ENCODE measurements around the gene MTRF1. TPM values are rescaled to one million over a fixed set of nuclear protein-coding genes. Genes with fewer than 3 reads are reported as not detected.

MTRF1 gene, protein sequence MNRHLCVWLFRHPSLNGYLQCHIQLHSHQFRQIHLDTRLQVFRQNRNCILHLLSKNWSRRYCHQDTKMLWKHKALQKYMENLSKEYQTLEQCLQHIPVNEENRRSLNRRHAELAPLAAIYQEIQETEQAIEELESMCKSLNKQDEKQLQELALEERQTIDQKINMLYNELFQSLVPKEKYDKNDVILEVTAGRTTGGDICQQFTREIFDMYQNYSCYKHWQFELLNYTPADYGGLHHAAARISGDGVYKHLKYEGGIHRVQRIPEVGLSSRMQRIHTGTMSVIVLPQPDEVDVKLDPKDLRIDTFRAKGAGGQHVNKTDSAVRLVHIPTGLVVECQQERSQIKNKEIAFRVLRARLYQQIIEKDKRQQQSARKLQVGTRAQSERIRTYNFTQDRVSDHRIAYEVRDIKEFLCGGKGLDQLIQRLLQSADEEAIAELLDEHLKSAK
- 10 to 100 TPM; 21.7 to 38.2 (median 30.9) TPM for total RNA-seq
- polyA plus RNA-seq = 10 to 100 TPM; 11.8 to 16.6 TPM
- total RNA-seq = 36.1 reads per million, percentile 64 among the genes with 10 or more reads in this experiment

DNA sequence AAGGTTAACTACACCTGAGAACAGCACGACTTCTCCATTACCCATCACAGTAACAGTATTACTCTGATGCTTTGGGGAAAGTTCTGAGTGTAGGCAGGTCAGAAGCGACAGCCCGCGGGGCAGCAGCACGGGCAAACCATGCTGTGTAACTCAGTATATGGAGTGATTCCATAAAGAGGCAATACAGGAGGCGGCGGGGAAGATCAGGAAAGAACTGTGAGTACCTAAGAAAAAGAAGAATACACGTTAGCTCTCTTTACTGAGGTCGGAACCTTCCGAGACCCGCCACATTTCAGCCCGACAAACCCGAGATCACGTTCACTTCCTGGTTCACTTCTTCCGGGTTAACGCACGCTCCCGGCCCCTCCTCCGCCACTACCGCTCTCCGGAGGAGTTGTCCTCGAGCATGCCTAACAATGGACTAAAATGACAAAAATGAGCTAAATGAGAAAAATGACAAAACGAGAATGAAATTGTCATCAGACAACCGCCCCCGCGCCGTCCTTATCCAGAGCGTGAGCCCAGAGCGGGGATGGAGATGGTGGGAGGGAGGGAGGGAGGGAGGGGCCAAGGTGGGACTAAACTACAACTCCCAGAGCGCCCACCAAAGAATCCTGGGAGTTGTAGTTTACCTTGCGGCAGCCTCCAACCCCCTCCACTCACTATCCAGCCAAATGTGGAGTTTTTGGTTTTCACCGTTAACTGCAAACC lies at the start of gene MTRF1:
Gene MTRF1, minus strand, starts transcription at position 316 of the 711 bp plus-strand sequence. CDS start 2,669 bp downstream, outside the sequence.
- intact Hi-C loops (cut with micrococcal nuclease) = loop anchor here (1.0 to 5.0 kb wide), 15 partner anchors 8 to 1608 kb away; partner anchors contain the start of genes KBTBD6 (in 2 of the 2), KBTBD7 (in 2 of the 2), NAA16 (in 2 of the 2) and VWA8 (in 2 of the 2)
- Mint-ChIP-seq H3K4me3 (peak within 1 kb of the TSS; percentile 84 to 100 (median 96)), H3K27ac (peak within 1 kb of the TSS; percentile 92 to 99 (median 96)), H3K36me3 (peaks cover 0 to 23% (median 13%) of the 10 kb centered on the region in 5 donors), H3K27me3 (no peaks in the 10 kb centered on the region), H3K9me3 (peaks cover 0 to 8% (median 3%) of the 10 kb centered on the region in 11 donors), H3K4me1 (peaks cover 10 to 61% (median 28%) of the 10 kb centered on the region in 7 donors)
- CTCF ChIA-PET = no interaction called here
- peak; percentile 70 to 91 (median 88) for DNase-seq
- peak; percentile 94 for ATAC-seq
- peaks cover 0 to 3% of the 10 kb centered on the region in 2 donors for H3K4me1 ChIP-seq (ENCODE audit: control insufficient read depth in 2 of 2, insufficient read depth in 2 of 2, low read length in 2 of 2)
- peaks cover 0 to 2% (median 0%) of the 10 kb centered on the region in 3 experiments for H3K9me3 ChIP-seq (ENCODE audit: control insufficient read depth in 2 of 3, low read length in 3 of 3)
- POLR2A ChIA-PET = interaction anchor here (0.7 to 5.8 kb wide), 12 partner anchors 8 to 808 kb away, joined by 3 to 42 read pairs (median 4); partner anchors contain the start of gene NAA16
- H3K27me3 ChIP-seq (ENCODE audit: control insufficient read depth in 2 of 2, insufficient read depth in 2 of 2, low read length in 2 of 2) = no peaks in the 10 kb centered on the region
- peak within 1 kb of the TSS; percentile 79 for H3K27ac ChIP-seq (ENCODE audit: low read depth, low read length)
- peak within 1 kb of the TSS; percentile 76 for H3K4me3 ChIP-seq (ENCODE audit: low read length)
- peaks cover 0 to 11% (median 5%) of the 10 kb centered on the region in 3 experiments for H3K36me3 ChIP-seq (ENCODE audit: control insufficient read depth in 2 of 3, insufficient read depth in 3 of 3, low read length in 3 of 3)

DNA sequence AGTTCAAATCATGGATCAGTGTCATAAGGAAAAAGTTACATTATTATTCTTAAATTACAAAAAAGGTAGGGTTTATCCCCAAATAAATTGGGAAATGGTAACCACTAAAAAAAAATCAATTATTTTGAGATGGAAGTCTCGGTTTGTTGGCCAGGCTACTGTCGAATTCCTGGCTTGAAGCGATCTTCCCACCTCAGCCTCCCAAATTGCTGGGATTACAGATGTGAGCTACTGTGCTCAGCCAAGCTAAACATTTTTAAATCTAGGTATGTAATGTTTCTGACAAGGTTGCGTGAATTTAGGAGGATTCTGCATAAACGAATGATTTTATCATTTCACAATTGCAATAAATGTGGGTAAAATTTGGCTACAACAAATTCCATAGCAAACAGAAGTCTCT lies 49.7 kb upstream of the MTRF1 start:
- Histone ChIP-seq H3K27me3 (ENCODE audit: control insufficient read depth in 2 of 2, insufficient read depth in 2 of 2, low read length in 2 of 2) (no peaks in the 10 kb centered on the region), H3K4me1 (ENCODE audit: control insufficient read depth in 2 of 2, insufficient read depth in 2 of 2, low read length in 2 of 2) (peaks cover 29 to 33% of the 10 kb centered on the region in 2 donors), H3K36me3 (ENCODE audit: control insufficient read depth in 2 of 3, insufficient read depth in 3 of 3, low read length in 3 of 3) (peaks cover 0 to 14% (median 0%) of the 10 kb centered on the region in 3 experiments), H3K9me3 (ENCODE audit: control insufficient read depth in 2 of 3, low read length in 3 of 3) (no peaks in the 10 kb centered on the region), H3K27ac (ENCODE audit: low read depth, low read length) (peak overlapping the region; percentile 91), H3K4me3 (ENCODE audit: low read length) (peak overlapping the region; percentile 42)
- Mint-ChIP-seq H3K36me3 (peaks cover 0 to 15% (median 10%) of the 10 kb centered on the region in 5 donors), H3K4me1 (peaks cover 20 to 67% (median 51%) of the 10 kb centered on the region in 7 donors), H3K4me3 (peak overlapping the region; percentile 45 to 99 (median 97)), H3K27ac (peak overlapping the region in 7 of 9 donors; percentile 22 to 94 (median 66)), H3K9me3 (peaks cover 0 to 5% (median 0%) of the 10 kb centered on the region in 11 donors), H3K27me3 (no peaks in the 10 kb centered on the region)
- CTCF ChIA-PET = no interaction called here
- intact Hi-C loops (cut with micrococcal nuclease) = loop anchor here (1.0 to 5.0 kb wide), 8 partner anchors 8 to 958 kb away; partner anchors contain the start of gene RGCC (in 1 of the 2)
- DNase-seq (no peak), ATAC-seq (no peak)
- POLR2A ChIA-PET = interaction anchor here (0.7 to 2.5 kb wide), 5 partner anchors 11 to 146 kb away, joined by 3 to 12 read pairs (median 7); no protein-coding TSS in a partner anchor

DNA sequence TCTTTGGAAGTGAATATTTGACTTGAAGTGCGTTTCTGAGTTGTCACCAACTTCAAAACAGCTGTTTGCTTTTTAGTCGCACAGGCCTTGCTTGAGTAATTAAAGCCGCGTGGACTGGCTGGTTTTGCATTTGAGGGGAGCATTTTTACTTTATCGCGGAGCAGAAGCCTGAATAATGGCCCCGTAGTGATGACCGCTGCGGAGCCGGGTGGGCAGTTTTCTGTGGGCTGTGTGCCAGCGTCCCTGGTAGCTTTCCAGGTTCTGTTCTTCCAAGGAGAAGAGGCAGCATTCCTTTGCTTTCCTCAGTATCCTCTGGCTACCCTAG lies 48.8 kb upstream of the MTRF1 start:
- Histone ChIP-seq H3K9me3 (ENCODE audit: control insufficient read depth in 2 of 3, low read length in 3 of 3) (no peaks in the 10 kb centered on the region), H3K4me3 (ENCODE audit: low read length) (peak overlapping the region; percentile 97), H3K36me3 (ENCODE audit: control insufficient read depth in 2 of 3, insufficient read depth in 3 of 3, low read length in 3 of 3) (peaks cover 0 to 14% (median 0%) of the 10 kb centered on the region in 3 experiments), H3K27me3 (ENCODE audit: control insufficient read depth in 2 of 2, insufficient read depth in 2 of 2, low read length in 2 of 2) (no peaks in the 10 kb centered on the region), H3K4me1 (ENCODE audit: control insufficient read depth in 2 of 2, insufficient read depth in 2 of 2, low read length in 2 of 2) (peaks cover 27 to 29% of the 10 kb centered on the region in 2 donors), H3K27ac (ENCODE audit: low read depth, low read length) (peak overlapping the region; percentile 91)
- ATAC-seq (no peak), DNase-seq (peak in 1 of 9 donors; percentile 33)
- no peaks in the 10 kb centered on the region for H3K27me3 Mint-ChIP-seq
- peak overlapping the region; percentile 80 to 99 (median 98) for H3K4me3 Mint-ChIP-seq
- H3K4me1 Mint-ChIP-seq = peaks cover 15 to 58% (median 47%) of the 10 kb centered on the region in 7 donors
- peak overlapping the region; percentile 76 to 96 (median 94) for H3K27ac Mint-ChIP-seq
- intact Hi-C loops (cut with micrococcal nuclease) = loop anchor here (2.0 to 5.0 kb wide), 7 partner anchors 17 to 959 kb away; partner anchors contain the start of gene RGCC (in 1 of the 2)
- POLR2A ChIA-PET = interaction anchor here (0.5 to 2.5 kb wide), 11 partner anchors 12 to 186 kb away, joined by 3 to 12 read pairs (median 3); partner anchors contain the start of gene MTRF1
- peaks cover 0 to 6% (median 6%) of the 10 kb centered on the region in 5 donors for H3K36me3 Mint-ChIP-seq
- CTCF ChIA-PET = no interaction called here
- peaks cover 0 to 5% (median 0%) of the 10 kb centered on the region in 11 donors for H3K9me3 Mint-ChIP-seq

DNA sequence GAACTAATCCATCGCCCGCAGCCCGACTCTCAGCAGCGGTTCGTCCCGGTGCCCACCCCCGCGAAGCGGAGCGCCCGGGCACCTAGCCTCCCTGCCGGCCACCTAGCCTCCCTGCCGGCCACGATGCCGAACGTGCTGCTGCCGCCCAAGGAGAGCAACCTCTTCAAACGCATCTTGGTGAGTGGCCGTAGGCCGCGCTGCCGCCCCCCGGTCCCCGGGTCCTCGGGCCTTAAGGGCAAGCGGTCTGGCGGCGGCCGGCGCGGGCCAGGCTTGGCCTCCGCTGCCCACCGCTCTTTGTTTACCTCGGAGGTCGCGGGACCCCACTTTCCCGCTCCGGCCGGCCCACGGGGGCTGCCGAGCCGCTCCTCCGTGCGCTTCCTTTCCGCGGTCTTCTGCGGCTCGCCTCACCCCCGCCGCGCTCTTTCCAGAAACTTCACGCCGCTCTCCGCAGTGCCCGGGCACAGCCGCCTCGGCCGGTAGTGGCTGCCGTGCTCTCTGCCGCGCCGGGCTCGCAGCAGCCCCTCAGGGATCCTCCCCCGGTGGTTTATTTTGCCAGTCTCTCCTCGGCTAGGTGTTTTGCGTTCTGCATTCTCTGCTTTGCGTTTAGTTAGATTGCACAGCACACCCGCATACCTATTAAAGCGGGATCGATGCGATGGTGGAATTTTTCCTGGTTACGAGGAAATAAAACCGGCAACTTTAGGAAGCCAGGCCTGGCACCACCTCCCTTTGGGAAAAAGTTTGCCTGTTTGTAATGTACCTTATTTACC lies 48.2 kb upstream of the MTRF1 start:
- H3K4me3 Mint-ChIP-seq = peak overlapping the region; percentile 80 to 99 (median 98)
- H3K27me3 ChIP-seq (ENCODE audit: control insufficient read depth in 2 of 2, insufficient read depth in 2 of 2, low read length in 2 of 2) = no peaks in the 10 kb centered on the region
- CTCF ChIA-PET = no interaction called here
- H3K4me1 Mint-ChIP-seq = peaks cover 14 to 56% (median 43%) of the 10 kb centered on the region in 7 donors
- peaks cover 26 to 29% of the 10 kb centered on the region in 2 donors for H3K4me1 ChIP-seq (ENCODE audit: control insufficient read depth in 2 of 2, insufficient read depth in 2 of 2, low read length in 2 of 2)
- peak; percentile 39 to 65 (median 56) for DNase-seq
- peaks cover 0 to 5% (median 0%) of the 10 kb centered on the region in 11 donors for H3K9me3 Mint-ChIP-seq
- intact Hi-C loops (cut with micrococcal nuclease) = loop anchor here (1.0 to 5.0 kb wide), 17 partner anchors 17 to 959 kb away; partner anchors contain the start of genes KBTBD6 (in 2 of the 2), KBTBD7 (in 2 of the 2), MTRF1 (in 2 of the 2) and RGCC (in 2 of the 2)
- H3K4me3 ChIP-seq (ENCODE audit: low read length) = peak overlapping the region; percentile 97
- no peaks in the 10 kb centered on the region for H3K9me3 ChIP-seq (ENCODE audit: control insufficient read depth in 2 of 3, low read length in 3 of 3)
- H3K36me3 Mint-ChIP-seq = peaks cover 0 to 6% (median under 1%) of the 10 kb centered on the region in 5 donors
- peak overlapping the region; percentile 76 to 96 (median 95) for H3K27ac Mint-ChIP-seq
- H3K36me3 ChIP-seq (ENCODE audit: control insufficient read depth in 2 of 3, insufficient read depth in 3 of 3, low read length in 3 of 3) = peaks cover 0 to 14% (median 0%) of the 10 kb centered on the region in 3 experiments
- no peaks in the 10 kb centered on the region for H3K27me3 Mint-ChIP-seq
- peak overlapping the region; percentile 91 for H3K27ac ChIP-seq (ENCODE audit: low read depth, low read length)
- ATAC-seq = peak; percentile 67
- POLR2A ChIA-PET = interaction anchor here (0.5 to 1.9 kb wide), 9 partner anchors 27 to 186 kb away, joined by 3 to 12 read pairs (median 3); partner anchors contain the start of gene MTRF1

DNA sequence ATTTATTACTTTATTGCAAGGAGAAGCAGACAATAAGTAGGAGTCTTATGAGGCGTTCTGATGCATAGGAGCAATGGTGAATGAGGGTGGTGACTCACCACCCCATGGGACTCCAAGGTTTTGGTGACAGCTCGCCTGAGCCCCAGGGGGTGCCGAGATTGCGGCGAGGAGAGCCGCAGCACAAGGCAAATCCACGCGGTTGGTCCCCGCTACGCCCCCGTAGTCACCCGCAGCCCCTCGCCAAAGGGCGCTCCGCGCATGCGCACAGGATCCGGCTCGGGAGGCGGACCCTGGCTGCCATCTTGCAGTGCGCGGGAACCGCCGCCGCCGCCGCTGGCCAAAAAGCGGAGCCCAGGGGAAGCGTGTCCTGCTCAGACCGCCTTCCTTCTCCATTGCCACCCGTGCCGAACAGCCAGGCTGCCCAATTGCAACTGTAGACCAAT lies 47.6 kb upstream of the MTRF1 start, which contains the start of gene NAA16:
Gene NAA16, plus strand, starts transcription at position 305 of the 443 bp plus-strand sequence. CDS start 262 bp downstream, outside the sequence.
- peaks cover 14 to 54% (median 41%) of the 10 kb centered on the region in 7 donors for H3K4me1 Mint-ChIP-seq
- peaks cover 0 to 5% (median 0%) of the 10 kb centered on the region in 11 donors for H3K9me3 Mint-ChIP-seq
- ChIA-PET CTCF (no interaction called here), POLR2A (interaction anchor here (0.8 to 1.2 kb wide), 5 partner anchors 10 to 48 kb away, joined by 3 to 4 read pairs (median 3); no protein-coding TSS in a partner anchor)
- Histone ChIP-seq H3K9me3 (ENCODE audit: control insufficient read depth in 2 of 3, low read length in 3 of 3) (no peaks in the 10 kb centered on the region), H3K4me1 (ENCODE audit: control insufficient read depth in 2 of 2, insufficient read depth in 2 of 2, low read length in 2 of 2) (peaks cover 24 to 29% of the 10 kb centered on the region in 2 donors), H3K27me3 (ENCODE audit: control insufficient read depth in 2 of 2, insufficient read depth in 2 of 2, low read length in 2 of 2) (no peaks in the 10 kb centered on the region), H3K27ac (ENCODE audit: low read depth, low read length) (peak within 1 kb of the TSS; percentile 91), H3K36me3 (ENCODE audit: control insufficient read depth in 2 of 3, insufficient read depth in 3 of 3, low read length in 3 of 3) (peaks cover 0 to 14% (median 0%) of the 10 kb centered on the region in 3 experiments), H3K4me3 (ENCODE audit: low read length) (peak within 1 kb of the TSS; percentile 97)
- no peaks in the 10 kb centered on the region for H3K27me3 Mint-ChIP-seq
- H3K36me3 Mint-ChIP-seq = peaks cover 0 to 6% (median 0%) of the 10 kb centered on the region in 5 donors
- peak within 1 kb of the TSS; percentile 80 to 99 (median 98) for H3K4me3 Mint-ChIP-seq
- intact Hi-C loops (cut with micrococcal nuclease) = loop anchor here (1.0 to 5.0 kb wide), 14 partner anchors 25 to 738 kb away; partner anchors contain the start of genes KBTBD6 (in 2 of the 2), KBTBD7 (in 2 of the 2), MTRF1 (in 2 of the 2) and WBP4 (in 2 of the 2)
- ATAC-seq (peak; percentile 91), DNase-seq (peak; percentile 91 to 99 (median 94))
- H3K27ac Mint-ChIP-seq = peak within 1 kb of the TSS; percentile 76 to 96 (median 95)
